Brain microvascular endothelial cell (primary cell): ENCODE measurements around the gene TAS2R31.
"Not testable (repeated sequence)": the region's sequence is repeated elsewhere in the genome, so short reads cannot be mapped to it uniquely, and the experiment has no call there.

ENCODE experiments used
- DNase-seq: peaks from one replicate; pipeline ENCODE4 v3.0.0-alpha.2; 2020
- H3K27ac ChIP-seq: fragments of 250-450 bp; sonication (Bioruptor Pico); 2 replicates; pipeline ENCODE4 v1.5.1; 2020; ENCODE audit warnings: mild to moderate bottlenecking, moderate library complexity
- H3K27me3 ChIP-seq: fragments of 250-450 bp; sonication (Bioruptor Pico); replicated peaks from 2 replicates; pipeline ENCODE4 v1.5.1; 2020; ENCODE audit warnings: mild to moderate bottlenecking
- H3K36me3 ChIP-seq: fragments of 250-450 bp; sonication (Bioruptor Pico); replicated peaks from 2 replicates; pipeline ENCODE4 v1.5.1; 2020; ENCODE audit warnings: mild to moderate bottlenecking
- H3K4me3 ChIP-seq: 2 replicates; pipeline ENCODE4 v1.5.1; 2011; ENCODE audit warnings: low read depth, mild to moderate bottlenecking, control low read depth, low read length, moderate library complexity
- CTCF ChIP-seq: IDR thresholded peaks from 2 replicates; pipeline ENCODE4 v1.5.1; 2011; ENCODE audit warnings: low read depth, mild to moderate bottlenecking, moderate library complexity, low read length, control low read depth, inconsistent platforms; ENCODE audit errors: missing control alignments
- in situ Hi-C: cut with HindIII; loops from 2 replicates; pipeline ENCODE4 v1.10.0; 2017; ENCODE audit warnings: low sequenced_read_pairs, low pct_ligation_motif_present

The TAS2R31 gene

GRCh38 chr12:11069854-11070365 lies 38.7 kb upstream of the TAS2R31 start:
- no peaks in the 10 kb centered on the region for H3K27me3 ChIP-seq
- no peak overlapping the region for H3K4me3 ChIP-seq
- H3K27ac ChIP-seq: no peak overlapping the region
- no peaks in the 10 kb centered on the region for H3K36me3 ChIP-seq
- no peak for DNase-seq
- in situ Hi-C loops: no loop called here
- TF ChIP-seq CTCF: no peak

GRCh38 chr12:11067514-11067913 lies 36.3 kb upstream of the TAS2R31 start:
- Histone ChIP-seq H3K36me3 (no peaks in the 10 kb centered on the region), H3K4me3 (no peak overlapping the region), H3K27ac (no peak overlapping the region), H3K27me3 (no peaks in the 10 kb centered on the region)
- no peak for TF ChIP-seq CTCF
- DNase-seq: no peak
- in situ Hi-C loops: no loop called here

GRCh38 chr12:11062194-11062593 lies 31.0 kb upstream of the TAS2R31 start, which contains the start of gene TAS2R46:
Gene TAS2R46 (minus strand): TSS chr12:11062294. CDS start chr12:11062294, 0 bp downstream.
- H3K36me3 ChIP-seq, H3K27ac ChIP-seq, in situ Hi-C loops, H3K27me3 ChIP-seq, H3K4me3 ChIP-seq, DNase-seq: not testable (repeated sequence)

GRCh38 chr12:11059784-11060183 lies 28.6 kb upstream of the TAS2R31 start:
- no peak overlapping the region for H3K4me3 ChIP-seq
- H3K27me3 ChIP-seq: no peaks in the 10 kb centered on the region
- DNase-seq: no peak
- no peaks in the 10 kb centered on the region for H3K36me3 ChIP-seq
- TF ChIP-seq CTCF: no peak
- H3K27ac ChIP-seq: no peak overlapping the region
- in situ Hi-C loops: no loop called here

GRCh38 chr12:11059041-11059440 lies 27.8 kb upstream of the TAS2R31 start:
- in situ Hi-C loops: no loop called here
- H3K27me3 ChIP-seq: no peaks in the 10 kb centered on the region

GRCh38 chr12:11055306-11055705 lies 24.1 kb upstream of the TAS2R31 start:
- in situ Hi-C loops: no loop called here
- DNase-seq: no peak
- no peaks in the 10 kb centered on the region for H3K27me3 ChIP-seq

More at GRCh38 chr12:11059041-11059440, 27.8 kb upstream of the TAS2R31 start:
- Histone ChIP-seq H3K36me3 (no peaks in the 10 kb centered on the region), H3K4me3 (no peak overlapping the region), H3K27ac (no peak overlapping the region)
- no peak for TF ChIP-seq CTCF
- no peak for DNase-seq

GRCh38 chr12:11049806-11050531 lies 18.8 kb upstream of the TAS2R31 start:
- H3K27ac ChIP-seq, DNase-seq, H3K27me3 ChIP-seq, H3K4me3 ChIP-seq, H3K36me3 ChIP-seq, in situ Hi-C loops: not testable (repeated sequence)

More at GRCh38 chr12:11055306-11055705, 24.1 kb upstream of the TAS2R31 start:
- Histone ChIP-seq H3K27ac (no peak overlapping the region), H3K4me3 (no peak overlapping the region), H3K36me3 (no peaks in the 10 kb centered on the region)
- no peak for TF ChIP-seq CTCF

GRCh38 chr12:11041366-11041765 lies 10.2 kb upstream of the TAS2R31 start:
- H3K27me3 ChIP-seq, H3K4me3 ChIP-seq, DNase-seq, H3K36me3 ChIP-seq, H3K27ac ChIP-seq, in situ Hi-C loops: not testable (repeated sequence)
